Measurements from ENCODE around the gene TMEM259. TPM values are rescaled to one million over a fixed set of nuclear protein-coding genes. Genes with fewer than 3 reads are reported as not detected.

The TMEM259 gene
- total and polyA plus RNA-seq, 2 donors (not counting 3 experiments of a cell fraction or from before 2014, with no cell fraction given) = 142 to 297 TPM

DNA sequence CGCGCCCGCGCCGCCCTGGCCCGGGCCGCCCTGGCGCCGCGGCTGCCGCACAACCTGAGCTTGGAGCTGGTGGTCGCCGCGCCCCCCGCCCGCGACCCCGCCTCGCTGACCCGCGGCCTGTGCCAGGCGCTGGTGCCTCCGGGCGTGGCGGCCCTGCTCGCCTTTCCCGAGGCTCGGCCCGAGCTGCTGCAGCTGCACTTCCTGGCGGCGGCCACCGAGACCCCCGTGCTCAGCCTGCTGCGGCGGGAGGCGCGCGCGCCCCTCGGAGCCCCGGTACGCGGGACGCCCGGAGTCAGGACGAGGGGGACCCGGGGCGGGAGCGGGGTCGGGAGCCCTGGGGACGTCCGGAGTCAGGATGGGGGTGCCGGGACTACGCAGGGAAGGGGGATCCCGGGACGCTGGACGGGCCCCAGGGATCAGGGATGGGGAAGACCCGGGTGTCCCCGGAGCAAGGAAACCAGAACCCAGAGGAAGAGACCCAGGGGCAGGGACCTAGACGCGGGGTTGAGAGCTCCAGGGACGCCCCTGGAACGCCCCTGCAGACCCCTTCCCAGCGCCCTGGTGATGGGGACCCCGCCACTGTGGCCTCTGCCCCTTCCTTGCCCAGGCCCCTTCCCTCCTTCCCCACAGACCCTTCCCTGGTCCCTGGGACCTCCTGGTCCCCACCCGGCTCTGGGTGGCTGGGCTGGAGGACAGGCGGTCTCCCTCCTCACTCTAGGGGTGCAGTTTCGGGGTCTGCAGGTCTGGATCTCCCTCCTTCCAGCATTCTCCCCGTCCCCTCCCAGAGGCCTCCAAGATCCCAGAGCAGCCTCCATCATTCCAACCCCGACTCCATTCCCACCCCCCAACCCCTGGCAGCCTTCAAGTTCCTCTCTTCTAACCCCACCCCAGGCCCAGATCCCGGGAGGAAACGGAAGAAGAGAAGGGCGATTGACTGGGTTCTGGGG is 20.1 kb downstream of the TMEM259 start:
- H3K9ac ChIP-seq (replicated peaks; ENCODE audit: extremely low read depth, insufficient read depth, low read length) = no peak overlapping the region
- CTCF ChIA-PET = interaction anchor here (0.6 to 1.4 kb wide), 5 partner anchors 21 to 152 kb away, joined by 3 to 5 read pairs (median 3); partner anchors contain the start of gene RNU6-2
- no peaks in the 10 kb centered on the region for H3K9me1 ChIP-seq (replicated peaks; ENCODE audit: control insufficient read depth, extremely low read depth, insufficient read depth, low read length)
- H4K20me1 ChIP-seq (replicated peaks; ENCODE audit: control insufficient read depth, extremely low read depth, insufficient read depth, low read length) = no peaks in the 10 kb centered on the region
- H3K9me3 ChIP-seq (replicated peaks; ENCODE audit: control insufficient read depth, insufficient read depth, low read length) = no peaks in the 10 kb centered on the region
- no peaks in the 10 kb centered on the region for H3K36me3 ChIP-seq (ENCODE audit: control insufficient read depth in 2 of 2, extremely low read depth in 1 of 2, insufficient read depth in 2 of 2, low read length in 2 of 2)
- DNase-seq (ENCODE audit: low read depth, low spot score) (no peak), FAIRE-seq (no peak)
- no peak for TF ChIP-seq FOS (IDR thresholded peaks at IDR 0.05; ENCODE audit: borderline replicate concordance, insufficient read depth, low read length)
- peak; percentile 55 for TF ChIP-seq EZH2 (IDR thresholded peaks at IDR 0.05; ENCODE audit: borderline replicate concordance, low read depth, low read length, severe bottlenecking)
- H3K27ac ChIP-seq (ENCODE audit: insufficient read depth, low read depth, low read length) = no peak overlapping the region
- POLR2A ChIA-PET = interaction anchor here (0.7 kb wide), 1 partner anchor 21 kb away, joined by 3 read pairs; the partner anchor contains the start of gene RNU6-2
- no TSS peak for BruUV-seq (replicated peaks)
- no peak overlapping the region for H3K4me3 ChIP-seq (replicated peaks in 1 of 3; ENCODE audit: insufficient read depth in 1 of 3, low read depth in 1 of 3, low read length in 3 of 3)
- dilution Hi-C loops (cut with MboI; ENCODE audit: extremely low pct_ligation_motif_present, low sequenced_read_pairs) (no loop called here), intact Hi-C loops (cut with micrococcal nuclease) (loop anchor here (1.0 to 2.0 kb wide), 2 partner anchors 20 to 80 kb away; partner anchors contain the start of genes RNU6-2 and TMEM259)
- H3K27me3 ChIP-seq (ENCODE audit: control insufficient read depth in 2 of 2, insufficient read depth in 2 of 2, low read length in 2 of 2) = peaks cover 20 to 26% of the 10 kb centered on the region in 2 experiments
- no peak overlapping the region for H3K4me2 ChIP-seq (ENCODE audit: insufficient read depth, low read length)
- H2AFZ ChIP-seq (ENCODE audit: low read depth, low read length) = no peak overlapping the region
- no peaks in the 10 kb centered on the region for H3K4me1 ChIP-seq (ENCODE audit: control insufficient read depth, extremely low read depth, insufficient read depth, low read length)
- H3K79me2 ChIP-seq (ENCODE audit: control insufficient read depth, insufficient read depth, low read length) = no peaks in the 10 kb centered on the region

DNA sequence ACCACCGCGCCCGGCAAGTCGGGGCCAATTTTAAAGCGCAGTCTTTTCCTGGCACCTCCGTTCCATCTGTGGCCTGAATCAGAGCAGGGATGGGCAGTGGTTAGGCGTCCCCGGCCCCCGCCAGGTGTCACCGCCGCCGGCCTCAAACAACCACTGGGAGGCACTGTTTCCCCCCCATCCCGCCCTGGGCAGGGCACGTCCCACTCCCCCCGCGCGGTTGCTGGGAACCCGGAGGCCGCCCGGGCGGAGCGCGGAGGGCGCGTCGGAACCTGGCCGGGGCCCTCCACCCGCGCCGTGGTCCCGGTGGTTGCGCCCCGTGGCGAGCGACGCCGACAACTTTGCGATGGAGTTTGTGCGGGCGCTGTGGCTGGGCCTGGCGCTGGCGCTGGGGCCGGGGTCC is 20.8 kb downstream of the TMEM259 start, which contains the start of gene GRIN3B:
Gene GRIN3B, plus strand, starts transcription at position 325 of the 400 bp plus-strand sequence. Its CDS starts 19 bp downstream, at position 344.
- H3K4me2 ChIP-seq (ENCODE audit: insufficient read depth, low read length) = no peak within 1 kb of the TSS
- DNase-seq (ENCODE audit: low read depth, low spot score) = peak; percentile 34
- FAIRE-seq = no peak
- dilution Hi-C loops (cut with MboI; ENCODE audit: extremely low pct_ligation_motif_present, low sequenced_read_pairs) = no loop called here
- peaks cover 20 to 27% of the 10 kb centered on the region in 2 experiments for H3K27me3 ChIP-seq (ENCODE audit: control insufficient read depth in 2 of 2, insufficient read depth in 2 of 2, low read length in 2 of 2)
- no peaks in the 10 kb centered on the region for H3K9me3 ChIP-seq (replicated peaks; ENCODE audit: control insufficient read depth, insufficient read depth, low read length)
- no peaks in the 10 kb centered on the region for H3K9me1 ChIP-seq (replicated peaks; ENCODE audit: control insufficient read depth, extremely low read depth, insufficient read depth, low read length)
- ChIA-PET POLR2A (no interaction called here), CTCF (interaction anchor here (1.4 kb wide), 1 partner anchor 37 kb away, joined by 5 read pairs; no protein-coding TSS in a partner anchor)
- H3K79me2 ChIP-seq (ENCODE audit: control insufficient read depth, insufficient read depth, low read length) = no peaks in the 10 kb centered on the region
- BruUV-seq (replicated peaks) = no TSS peak
- no peak within 1 kb of the TSS for H2AFZ ChIP-seq (ENCODE audit: low read depth, low read length)
- intact Hi-C loops (cut with micrococcal nuclease) = loop anchor here (2.0 kb wide), 1 partner anchor 21 kb away; the partner anchor contains the start of genes RNU6-2 and TMEM259
- H3K9ac ChIP-seq (replicated peaks; ENCODE audit: extremely low read depth, insufficient read depth, low read length) = no peak within 1 kb of the TSS
- H3K36me3 ChIP-seq (ENCODE audit: control insufficient read depth in 2 of 2, extremely low read depth in 1 of 2, insufficient read depth in 2 of 2, low read length in 2 of 2) = no peaks in the 10 kb centered on the region
- no peaks in the 10 kb centered on the region for H4K20me1 ChIP-seq (replicated peaks; ENCODE audit: control insufficient read depth, extremely low read depth, insufficient read depth, low read length)
- no peak within 1 kb of the TSS for H3K27ac ChIP-seq (ENCODE audit: insufficient read depth, low read depth, low read length)
- H3K4me3 ChIP-seq (replicated peaks in 1 of 3; ENCODE audit: insufficient read depth in 1 of 3, low read depth in 1 of 3, low read length in 3 of 3) = peak within 1 kb of the TSS in 1 of 3 experiments; percentile 0
- no peaks in the 10 kb centered on the region for H3K4me1 ChIP-seq (ENCODE audit: control insufficient read depth, extremely low read depth, insufficient read depth, low read length)
- no peak for TF ChIP-seq MYC (IDR thresholded peaks at IDR 0.05; ENCODE audit: low read depth, low read length)
- TF ChIP-seq EZH2 (IDR thresholded peaks at IDR 0.05; ENCODE audit: borderline replicate concordance, low read depth, low read length, severe bottlenecking) = no peak
- no peak for TF ChIP-seq GATA2 (IDR thresholded peaks at IDR 0.05; ENCODE audit: insufficient read depth, insufficient read length, low read depth, low read length)
- TF ChIP-seq MAX (IDR thresholded peaks at IDR 0.05; ENCODE audit: insufficient read depth, insufficient read length) = no peak
- TF ChIP-seq POLR2AphosphoS5 (IDR thresholded peaks at IDR 0.05; ENCODE audit: insufficient read depth, low read depth, low read length) = peak; percentile 20
- TF ChIP-seq JUN (IDR thresholded peaks at IDR 0.05; ENCODE audit: borderline replicate concordance, insufficient read depth, insufficient read length, low read depth) = no peak
- peak; percentile 15 to 69 for TF ChIP-seq CTCF (IDR thresholded peaks at IDR 0.05; ENCODE audit: extremely low read depth in 1 of 2, insufficient read depth in 1 of 2, low read depth in 1 of 2, low read length in 2 of 2)
